HG03196 (cell line): ENCODE results near the gene BCL7A.
"Not testable (repeated sequence)": the region's sequence is repeated elsewhere in the genome, so short reads cannot be mapped to it uniquely, and the experiment has no call there.

Experiments used
- ATAC-seq: cut with Tn5 transposase; IDR thresholded peaks from one replicate; pipeline ENCODE4 v1.9.1; 2021; ENCODE audit not compliant: unreplicated experiment

BCL7A gene

DNA sequence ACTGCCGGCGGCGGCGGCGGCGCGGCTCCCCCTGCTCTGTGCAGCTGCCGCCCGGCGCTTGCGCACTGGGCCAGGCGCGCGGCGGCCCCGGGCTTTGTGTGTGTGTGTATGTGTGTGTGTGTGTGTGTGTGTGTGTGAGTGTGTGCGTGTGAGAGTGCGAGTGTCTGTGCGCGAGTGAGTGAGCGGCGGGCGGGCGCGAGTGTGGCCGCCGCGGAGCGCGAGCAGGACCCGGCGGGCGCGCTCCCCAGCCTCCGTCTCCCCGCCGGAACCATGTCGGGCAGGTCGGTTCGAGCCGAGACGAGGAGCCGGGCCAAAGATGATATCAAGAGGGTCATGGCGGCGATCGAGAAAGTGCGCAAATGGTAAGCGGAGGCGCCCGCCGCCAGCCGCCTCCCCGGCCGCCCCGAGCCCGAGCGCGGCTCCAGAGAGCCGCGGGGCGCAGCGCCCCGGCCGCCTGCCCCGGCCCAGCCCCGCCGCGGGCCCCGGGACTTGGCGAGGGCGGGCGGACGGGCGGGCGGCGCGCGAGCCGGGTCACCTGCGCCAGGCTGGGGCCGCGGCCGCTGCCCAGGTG lies at the start of gene BCL7A:
Gene BCL7A, plus strand, starts transcription at position 63 of the 571 bp plus-strand sequence. Its CDS starts 208 bp downstream, at position 271.
- no peak for ATAC-seq

DNA sequence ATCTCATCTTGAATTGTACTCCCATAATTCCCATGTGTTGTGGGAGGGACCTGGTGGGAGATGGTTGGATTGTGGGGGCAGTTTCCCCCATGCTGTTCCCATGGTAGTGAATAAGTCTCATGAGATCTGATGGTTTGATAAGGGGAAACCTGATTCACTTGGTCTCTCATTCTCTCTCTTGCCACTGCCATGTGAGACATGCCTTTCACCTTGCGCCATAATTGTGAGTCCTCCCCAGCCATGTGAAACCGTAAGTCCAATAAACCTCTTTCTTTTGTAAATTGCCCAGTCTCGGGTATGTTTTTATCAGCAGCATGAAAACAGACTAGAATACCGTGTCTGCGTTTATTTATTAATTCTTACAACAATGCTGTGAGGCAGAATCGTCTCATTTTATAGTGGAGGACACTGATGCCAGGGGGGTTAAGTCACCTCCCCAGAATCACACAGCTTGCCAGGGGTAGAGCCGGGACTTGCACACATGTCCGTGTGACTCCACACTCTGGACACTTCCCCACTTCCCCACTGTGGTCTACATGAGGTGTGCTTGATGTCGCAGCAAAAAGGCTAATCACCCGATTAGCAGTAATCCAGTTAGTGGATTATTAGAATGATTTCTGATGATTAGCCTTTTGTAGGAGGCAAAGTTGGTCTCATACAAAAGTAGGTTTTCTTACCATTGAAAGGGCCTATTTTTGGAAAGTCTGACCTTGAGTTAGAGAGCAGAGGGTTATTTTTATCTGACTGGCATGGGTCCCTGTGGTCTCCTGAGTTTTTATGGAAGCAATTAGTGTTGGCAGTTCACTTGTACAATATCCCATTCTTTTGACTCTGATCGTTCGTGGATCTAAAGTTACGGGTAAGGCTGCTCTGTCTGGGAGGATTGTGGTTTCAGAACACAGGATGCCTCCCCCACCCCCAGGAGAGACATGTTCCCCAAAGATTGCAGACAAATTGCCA lies 47.4 kb upstream of the BCL7A start:
- ATAC-seq: no peak

DNA sequence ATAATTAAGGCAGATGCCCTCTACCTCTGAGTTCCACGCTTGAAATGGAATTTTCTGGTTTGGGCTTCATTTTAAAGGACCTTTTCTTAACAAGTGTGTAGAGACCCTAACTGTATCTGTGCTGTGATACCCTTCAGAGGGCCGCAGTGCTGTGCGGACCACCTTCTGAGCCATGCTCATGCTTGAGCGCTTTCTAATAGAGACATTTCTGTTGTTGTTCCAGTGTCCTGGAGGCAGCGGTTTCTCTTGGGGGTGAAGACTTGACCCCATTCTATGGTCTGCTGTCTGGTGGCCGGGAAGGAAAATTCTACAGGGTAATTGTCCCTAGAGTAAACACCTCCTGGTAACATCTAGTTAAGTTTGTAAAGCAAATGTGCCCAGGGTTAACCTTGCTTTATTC lies 46.7 kb upstream of the BCL7A start:
- ATAC-seq: no peak

DNA sequence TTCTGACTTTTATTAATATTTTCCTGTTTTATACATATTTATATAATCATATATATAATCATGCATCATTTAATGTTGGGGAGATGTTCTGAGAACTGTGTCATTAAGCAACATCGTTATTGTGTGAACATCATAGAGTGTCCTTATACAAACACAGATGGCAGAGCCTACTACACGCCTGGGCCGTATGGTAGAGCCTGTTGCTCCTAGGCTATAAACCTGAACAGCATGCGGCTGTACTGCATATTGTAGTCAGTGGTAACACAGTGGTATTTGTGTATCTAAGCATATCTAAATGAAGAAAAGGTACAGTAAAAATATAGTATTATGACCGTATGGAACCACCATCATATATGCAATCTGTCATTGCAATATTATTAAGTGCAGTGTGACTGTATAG lies 44.7 kb upstream of the BCL7A start:
- ATAC-seq: no peak

DNA sequence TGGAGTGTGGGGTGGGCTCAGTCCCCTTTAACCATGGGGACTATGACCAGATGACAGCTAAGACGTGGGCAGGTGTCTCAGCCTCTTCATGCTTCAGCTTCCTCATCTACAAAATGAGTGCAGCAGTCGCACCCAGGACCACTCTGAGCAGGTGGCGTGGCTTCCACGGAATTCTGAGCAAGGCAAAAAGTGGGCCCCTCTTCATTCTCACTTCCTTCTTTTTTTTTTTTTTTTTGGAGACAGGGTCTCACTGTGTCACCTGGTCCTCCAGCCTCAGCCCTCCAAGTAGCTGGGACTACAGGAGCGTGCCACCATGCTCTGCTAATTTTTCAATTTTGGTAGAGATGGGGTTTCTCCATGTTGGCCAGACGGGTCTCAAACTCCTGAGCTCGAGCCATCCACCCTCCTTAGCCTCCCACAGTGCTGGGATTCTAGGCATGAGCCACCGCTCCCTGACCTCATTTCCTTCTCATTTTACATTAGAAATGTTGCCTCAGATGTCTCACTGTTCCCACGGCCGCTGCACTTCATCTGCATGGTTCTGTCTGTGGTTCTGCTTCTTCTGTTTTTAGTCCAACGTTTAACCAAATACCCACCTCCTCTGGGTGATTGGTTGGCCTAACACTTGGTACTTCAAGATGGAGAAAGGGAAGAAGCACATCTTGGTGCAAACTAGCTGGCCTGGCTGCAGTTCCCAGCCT lies 41.3 kb upstream of the BCL7A start:
- no peak for ATAC-seq

DNA sequence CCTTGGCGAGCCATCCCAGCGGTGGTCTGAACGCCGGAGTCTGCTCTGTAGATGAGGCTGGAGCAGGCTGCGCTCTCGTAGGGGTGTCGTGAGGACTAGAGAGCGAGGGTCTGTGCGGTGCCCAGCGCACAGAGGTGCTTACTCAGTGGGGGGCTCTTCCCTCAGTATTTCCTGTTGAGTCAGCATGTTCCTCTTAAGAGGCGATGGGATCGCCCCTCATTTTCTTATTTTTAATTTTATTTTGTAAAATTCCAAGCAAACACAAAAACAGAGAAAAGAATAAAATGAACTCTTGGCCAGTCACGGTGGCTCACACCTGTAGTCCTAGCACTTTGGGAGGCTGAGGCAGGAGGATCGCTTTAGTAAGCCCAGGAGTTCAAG lies 40.8 kb upstream of the BCL7A start:
- no peak for ATAC-seq

DNA sequence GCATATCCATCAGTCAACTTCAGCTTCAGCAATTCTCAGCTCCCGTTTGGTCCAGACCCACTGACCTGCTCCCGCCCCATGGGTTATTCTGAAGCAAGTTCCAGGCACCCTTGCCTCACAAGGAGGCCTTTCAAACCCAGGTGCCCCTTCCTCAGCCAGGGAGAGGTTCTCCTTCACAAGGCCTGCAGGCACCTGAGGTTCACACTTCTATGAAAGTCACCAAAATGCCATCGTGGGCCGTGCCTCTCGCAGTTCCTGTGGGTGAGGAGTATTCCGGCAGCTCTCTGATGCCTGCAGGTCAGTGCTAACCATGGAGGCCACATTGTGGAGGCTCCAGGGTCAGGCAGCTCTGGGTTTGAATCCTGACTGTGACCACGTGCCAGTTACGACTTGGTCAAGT lies 40.2 kb upstream of the BCL7A start:
- ATAC-seq: no peak

DNA sequence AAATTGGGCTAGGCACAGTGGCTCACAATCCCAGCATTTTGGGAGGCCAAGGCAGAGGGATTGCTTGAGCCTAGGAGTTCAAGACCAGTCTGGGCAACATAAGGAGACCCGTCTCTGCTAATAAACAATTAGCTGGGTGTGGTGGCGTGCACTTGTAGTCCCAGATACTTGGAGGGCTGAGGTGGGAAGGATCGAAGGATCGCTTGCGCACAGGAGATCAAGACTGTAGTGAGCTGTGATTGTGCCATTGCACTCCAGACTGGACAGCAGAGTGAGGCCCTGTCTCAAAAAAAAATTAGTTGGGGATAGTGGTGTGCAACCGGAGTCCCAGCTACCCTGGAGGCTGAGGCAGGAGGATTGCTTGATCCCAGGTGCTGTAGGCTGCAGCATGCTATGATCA lies 38.7 kb upstream of the BCL7A start:
- ATAC-seq: no peak

DNA sequence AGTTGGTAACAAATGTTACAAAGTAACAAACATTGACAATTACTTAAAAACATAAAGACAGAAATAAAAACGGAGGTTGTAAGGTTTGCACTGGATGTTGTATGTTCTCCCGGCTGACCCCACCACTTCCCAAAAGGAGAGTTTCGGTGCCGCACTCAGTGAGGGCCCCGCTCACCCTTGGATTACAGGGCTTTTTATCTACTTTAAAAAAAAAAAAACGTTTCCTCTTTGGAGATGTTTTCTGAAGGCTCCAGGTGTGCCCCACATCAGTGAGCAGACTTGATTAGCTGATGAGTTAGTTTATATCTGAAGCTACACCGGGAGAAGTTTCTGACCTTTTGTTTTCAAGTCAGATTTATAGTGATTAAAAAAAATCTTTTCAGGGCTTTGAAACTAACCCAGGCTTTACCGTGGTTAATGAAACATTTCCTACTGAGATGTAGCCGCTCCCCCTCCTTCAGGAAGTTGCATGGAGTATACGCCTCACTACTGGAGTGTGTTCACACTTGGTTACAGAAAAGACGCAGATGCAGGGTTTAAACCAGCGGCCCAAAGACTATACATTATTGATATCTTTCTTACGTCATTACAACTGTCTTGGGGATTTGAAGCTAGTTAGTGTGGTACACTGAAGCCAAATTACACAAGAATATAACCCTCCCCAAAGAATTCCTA lies 38.0 kb upstream of the BCL7A start:
- ATAC-seq: no peak

DNA sequence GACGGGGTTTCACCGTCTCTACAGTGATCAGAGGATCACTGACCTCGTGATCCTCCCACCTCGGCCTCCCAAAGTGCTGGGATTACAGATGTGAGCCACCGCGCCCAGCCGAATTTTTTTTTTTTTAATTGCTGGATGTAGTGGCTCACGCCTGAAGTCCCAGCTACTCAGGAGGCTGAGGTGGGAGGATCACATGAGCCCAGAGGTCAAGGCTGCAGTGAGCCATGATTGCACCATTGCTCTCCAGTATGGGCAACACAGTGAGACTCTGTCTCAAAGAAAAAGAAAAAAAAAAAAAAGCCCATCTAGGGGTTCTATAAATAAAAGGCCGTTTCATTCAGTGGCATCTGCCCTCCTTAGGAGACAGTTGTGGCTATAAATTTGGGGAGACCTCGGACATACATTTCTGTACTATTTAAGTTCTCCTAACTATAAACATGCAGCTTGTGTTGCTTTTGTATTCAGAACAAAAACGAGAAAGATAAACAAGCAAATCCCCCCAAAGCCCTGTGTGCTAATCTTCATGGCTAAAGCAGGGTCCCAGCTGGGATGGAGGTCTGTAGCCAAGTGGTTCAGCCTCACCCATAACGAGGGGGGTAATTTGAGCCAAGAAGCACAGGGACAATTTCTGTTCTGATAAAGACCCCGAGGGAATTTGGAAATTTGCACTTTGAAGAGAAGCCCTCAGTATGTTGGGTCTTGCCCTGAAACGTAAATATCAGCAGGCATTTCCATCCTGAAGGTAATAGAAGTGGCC lies 35.0 kb upstream of the BCL7A start:
- ATAC-seq: no peak

DNA sequence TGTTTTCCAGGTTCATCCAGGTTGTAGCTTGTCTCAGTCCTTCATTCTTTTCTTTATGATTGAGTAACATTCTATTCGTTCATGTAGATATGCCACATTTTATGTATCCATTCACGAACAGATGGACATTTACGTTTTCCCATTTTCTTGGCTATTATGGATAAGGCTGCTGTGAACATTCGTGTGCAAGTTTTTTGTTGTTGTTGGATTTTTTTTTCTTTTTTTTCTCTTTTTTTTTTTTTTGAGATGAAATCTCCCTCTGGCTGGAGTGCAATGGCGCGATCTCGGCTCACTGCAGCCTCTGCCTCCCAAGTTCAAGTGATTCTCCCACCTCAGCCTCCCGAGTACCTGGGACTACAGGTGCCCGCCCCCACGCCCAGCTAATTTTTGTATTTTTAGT lies 33.2 kb upstream of the BCL7A start:
- not testable (repeated sequence) for ATAC-seq

DNA sequence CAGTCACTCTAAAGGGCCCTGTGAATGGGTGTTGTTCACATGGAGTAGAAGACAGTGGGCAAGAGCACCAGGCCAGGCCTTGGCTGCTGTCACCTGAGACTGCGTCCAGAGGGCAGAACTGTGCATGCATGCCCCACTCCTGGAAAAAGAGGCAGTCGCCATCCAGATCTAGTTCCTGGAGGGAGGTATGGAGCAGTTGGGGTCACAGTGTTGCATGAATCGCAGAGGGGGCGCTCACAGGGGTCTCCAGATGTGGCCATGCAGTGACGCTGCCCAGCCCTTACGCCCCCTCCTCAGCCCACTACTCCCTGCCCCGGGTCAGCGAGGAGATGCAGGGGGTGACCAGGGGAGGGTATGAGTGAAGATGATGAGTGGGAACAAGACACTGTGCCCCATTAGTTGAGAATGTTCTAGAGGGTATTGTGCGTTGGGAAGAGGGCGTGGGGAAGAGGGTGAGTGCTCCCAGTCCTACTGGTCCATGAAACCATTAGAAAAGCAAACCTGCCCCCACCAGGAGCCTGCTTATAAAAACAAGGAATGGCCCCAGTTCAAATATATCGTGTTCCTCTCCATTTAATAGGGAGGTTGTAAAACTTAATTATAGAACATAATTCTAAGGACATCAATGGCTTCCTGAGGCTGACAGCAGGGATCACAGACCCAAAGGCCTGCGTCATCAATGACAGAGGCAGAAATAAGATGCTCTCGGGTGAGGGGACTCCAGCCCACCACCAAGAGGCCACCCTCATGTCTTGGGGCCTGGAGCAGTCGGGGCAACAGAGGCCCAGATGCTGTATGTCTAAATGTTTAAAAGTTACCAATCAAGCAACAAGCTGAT lies 32.2 kb upstream of the BCL7A start:
- ATAC-seq: no peak

DNA sequence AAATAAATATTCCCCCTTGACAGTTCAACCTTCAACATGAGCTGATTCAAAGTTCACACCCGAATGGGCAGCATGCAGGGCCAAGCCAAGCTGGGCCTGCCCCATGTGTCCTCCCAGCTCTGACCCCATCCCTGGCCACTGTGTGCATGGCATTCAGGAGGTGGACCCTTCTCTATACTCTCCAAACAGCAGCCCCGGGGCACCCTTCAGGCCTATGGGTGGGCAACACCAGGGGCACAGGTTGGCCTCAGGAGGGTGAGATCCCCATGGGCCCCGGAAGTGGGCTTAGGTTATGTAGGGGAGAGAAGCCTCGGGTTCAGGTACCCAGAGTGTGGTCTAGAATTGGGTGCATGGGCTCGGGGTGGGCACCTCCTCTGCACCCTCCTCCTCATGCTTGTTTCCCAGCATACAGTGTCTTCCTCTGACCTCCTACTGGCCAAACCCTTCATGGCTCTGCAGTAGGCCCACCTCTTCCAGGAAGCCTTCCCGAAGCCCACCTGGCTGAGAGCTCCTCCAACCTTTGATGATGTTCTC lies 31.5 kb upstream of the BCL7A start:
- ATAC-seq: no peak

DNA sequence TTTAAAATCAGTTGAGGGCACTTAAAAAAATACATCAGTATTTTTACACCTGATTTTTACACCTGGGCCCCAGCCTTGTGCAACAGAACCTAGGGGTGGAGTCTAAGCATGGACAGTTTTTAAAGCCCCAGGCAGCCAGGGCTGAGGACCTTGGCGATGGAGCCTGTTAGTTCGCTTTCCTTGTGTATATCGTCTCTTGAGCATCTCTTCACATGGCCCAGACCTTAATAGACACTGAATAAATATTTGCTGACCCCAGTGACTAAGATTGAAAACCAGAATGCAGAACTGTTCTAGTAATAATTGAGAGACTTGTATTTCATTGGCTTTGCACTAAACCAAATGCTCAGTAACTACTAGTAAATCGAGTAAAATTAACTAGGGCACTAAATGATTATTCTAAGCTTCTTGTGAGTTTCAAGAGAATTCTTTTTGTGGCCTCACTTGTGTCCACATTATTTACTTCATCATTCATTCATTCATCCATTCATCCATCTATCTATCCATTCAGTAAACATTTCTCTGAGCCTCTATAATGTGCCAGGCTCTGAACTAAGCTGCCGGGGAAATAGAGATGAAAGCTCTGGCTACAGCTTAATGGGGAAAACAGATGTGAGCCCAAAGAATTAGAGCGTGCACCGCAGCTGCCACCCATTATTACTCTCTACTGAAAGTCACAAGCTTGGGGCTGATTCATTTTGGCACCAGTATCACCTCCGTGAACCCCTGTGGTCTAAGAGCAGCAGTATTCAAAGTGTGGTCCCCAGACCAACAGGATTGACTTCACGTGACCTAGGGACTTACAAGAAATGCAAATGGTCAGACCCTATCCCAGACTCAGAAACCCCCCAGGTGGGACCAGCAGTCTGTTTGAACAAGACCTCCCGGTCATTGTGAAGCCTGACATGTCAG lies 30.7 kb upstream of the BCL7A start:
- ATAC-seq: peak; percentile 71

DNA sequence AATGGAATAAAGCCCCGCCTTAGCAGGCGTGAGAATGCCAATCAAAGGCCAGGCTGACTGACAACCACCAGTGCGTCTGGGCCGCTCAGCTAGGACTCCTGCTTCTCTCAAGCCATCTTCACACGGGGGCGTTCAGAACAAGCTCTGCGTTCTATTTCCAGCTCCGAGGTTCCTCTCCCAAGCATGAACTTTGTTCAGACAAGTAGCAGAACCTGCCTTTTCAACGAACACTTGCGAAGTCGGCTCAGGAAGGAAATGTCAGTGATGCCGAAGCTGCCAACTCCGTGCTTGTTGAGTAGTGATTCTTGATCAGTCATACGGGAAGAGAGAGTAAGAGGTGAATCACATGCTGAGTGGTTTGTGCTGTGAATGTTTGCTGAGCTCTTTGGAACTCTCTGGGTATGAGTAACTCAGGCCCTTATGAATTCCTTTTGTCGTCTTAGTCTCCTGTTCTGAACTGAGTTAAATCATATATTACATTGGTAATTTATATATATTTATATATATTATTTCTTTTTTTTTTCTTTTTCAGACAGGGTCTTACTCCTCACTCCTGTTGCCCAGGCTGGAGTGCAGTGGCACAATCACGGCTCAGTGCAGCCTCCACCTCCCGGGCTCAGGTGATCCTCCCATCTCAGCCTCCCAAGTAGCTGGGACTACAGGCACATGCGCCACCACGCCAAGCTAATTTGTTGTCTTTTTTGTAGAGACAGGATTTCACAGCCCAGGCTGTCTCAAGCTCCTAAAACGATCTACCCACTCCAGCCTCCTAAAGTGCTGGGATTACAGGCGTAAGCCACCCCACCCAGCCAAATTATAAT lies 29.4 kb upstream of the BCL7A start:
- peak; percentile 79 for ATAC-seq

DNA sequence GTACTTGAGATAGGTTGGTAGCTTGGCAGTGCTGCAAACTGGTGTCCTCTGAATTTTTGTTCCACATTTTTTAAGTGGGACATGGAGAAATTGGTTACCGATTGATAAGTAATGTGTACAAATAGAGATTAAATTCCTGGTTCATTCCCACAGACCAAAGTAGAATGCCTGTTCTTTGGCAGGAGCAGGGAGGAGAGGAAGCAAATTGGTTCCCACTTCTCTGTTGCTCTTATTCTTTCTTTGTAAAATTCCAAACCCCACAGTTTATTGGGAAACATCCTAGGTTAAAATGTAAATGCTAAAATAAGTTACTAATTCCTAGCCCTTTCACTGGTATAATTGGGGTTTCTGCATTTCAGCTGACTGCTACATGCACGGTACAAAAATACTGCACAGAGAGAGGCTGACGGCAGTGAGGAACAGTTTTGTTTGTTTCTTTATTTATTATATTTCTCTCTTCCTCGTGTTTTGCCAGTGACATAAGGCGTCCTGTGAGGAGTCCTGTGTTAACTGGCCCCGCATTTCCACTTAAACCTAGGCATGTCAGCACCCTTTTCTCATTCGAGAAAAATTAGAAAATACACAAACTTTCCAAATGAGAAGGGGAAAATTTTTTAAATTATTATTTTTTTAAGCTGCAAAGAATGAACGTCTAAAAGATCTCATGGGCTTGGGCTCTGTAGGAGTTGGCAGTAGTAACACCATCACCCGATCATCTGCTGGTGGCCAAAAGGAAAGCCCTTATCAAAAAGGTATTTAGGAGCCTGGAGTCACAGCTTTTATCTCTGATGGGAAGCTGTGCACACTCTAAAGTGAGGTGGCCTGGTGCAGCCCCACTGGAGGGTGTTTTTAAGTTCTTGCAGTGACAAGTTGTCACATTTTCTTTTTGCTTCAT lies 25.4 kb upstream of the BCL7A start:
- ATAC-seq: no peak
